HG02870 (cell line): ENCODE measurements around the gene CEBPE.

Experiments used
- ATAC-seq: cut with Tn5 transposase; IDR thresholded peaks from one replicate; pipeline ENCODE4 v1.9.1; 2021; ENCODE audit warnings: mild to moderate bottlenecking, moderate library complexity; ENCODE audit not compliant: unreplicated experiment

CEBPE gene

DNA sequence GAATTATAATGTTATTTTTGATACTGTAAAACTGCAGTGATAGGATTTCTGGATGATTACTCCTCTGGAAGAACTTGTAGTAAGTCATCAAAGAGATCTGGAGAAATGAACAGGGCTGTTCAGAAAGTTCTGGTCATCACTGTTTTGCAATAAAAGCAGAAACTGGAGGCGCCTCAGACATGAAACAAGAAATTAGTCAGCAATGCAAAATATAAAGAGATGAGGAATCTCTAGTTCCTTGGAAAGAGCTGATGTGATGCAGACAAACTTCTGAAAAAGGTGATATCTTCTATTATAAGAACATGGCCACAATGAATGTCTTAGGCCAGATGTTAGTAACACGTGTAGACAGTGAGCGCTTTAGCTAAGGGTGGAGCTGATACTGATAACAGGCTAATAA is 33.6 kb downstream of the CEBPE start:
- no peak for ATAC-seq

DNA sequence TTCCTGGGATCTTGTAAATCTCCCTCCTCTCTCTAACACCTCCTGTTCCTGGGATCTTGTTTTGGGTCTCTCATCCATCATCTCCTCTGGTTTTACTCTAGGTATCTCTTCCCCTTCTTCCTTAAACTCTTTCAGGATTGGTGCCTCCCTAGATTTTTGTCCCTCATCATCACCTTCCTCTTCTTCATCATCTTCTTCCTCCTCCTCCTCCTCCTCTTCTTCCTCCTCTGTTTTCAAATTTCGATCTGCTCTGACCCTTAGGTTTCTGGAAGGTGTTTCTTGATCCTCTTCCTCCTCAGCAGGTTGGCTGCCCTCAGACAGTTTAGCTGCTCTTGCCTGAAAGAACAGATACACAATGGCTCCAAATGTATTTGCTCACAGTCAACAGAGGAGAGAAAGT is 38.6 kb downstream of the CEBPE start:
- no peak for ATAC-seq

DNA sequence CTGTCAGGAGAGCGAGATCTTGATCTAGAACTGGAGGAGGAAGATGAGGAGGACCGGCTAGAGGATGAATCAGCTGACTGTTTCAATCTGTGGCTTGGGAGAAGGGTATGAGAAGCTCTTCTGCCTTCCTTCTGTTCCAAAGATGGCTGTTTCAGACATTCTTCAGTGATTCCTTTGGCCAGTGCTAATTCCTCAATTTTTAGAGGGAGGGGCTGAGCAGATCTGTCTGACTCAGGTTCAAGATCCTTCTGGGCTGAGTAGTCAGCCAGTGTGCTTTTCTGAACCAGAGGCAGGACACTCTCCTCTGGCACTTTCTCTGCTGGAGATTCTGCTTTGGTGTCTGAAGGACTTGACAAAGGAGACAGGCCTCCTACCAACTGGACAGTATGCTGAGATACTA is 39.3 kb downstream of the CEBPE start:
- no peak for ATAC-seq

DNA sequence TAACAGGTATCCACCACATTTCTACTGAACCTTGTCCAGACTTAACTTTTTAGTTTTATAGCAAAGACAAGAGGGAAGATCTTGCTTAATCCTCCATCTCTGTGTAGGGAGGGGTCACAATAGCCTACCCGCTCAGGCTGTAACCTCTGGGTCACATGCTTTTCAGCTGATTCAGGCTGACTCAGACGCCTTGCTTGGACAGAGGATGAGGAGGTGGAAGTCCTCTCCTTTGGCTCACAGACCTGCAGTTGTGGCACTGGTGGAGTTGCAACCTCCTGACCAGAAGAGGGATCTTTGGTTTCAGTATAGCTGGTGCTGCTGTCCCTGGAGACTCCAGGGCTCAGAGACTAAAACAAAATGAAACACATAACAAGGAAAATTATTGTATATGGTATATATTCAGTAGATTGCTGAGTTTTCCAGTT is 40.4 kb downstream of the CEBPE start:
- ATAC-seq = no peak

DNA sequence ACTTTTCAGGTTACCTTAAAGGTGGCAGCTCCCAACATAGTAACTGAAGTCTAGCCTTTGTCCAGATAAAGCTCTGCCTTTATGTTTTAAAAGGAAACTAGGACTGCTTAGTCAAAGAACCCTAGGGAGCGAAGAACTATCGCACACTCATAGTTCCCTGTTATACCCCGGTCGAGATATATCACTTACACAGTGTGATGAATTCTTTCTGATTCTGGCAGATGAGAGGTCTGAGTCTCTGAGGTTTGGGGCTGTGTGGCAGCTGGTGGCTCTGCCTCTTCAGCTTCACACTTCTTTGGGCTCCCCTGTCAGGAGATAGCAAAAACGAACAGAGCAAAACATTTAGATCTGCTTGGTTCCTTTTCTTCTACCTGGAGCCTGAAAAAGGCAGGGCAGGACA is 41.1 kb downstream of the CEBPE start:
- no peak for ATAC-seq

DNA sequence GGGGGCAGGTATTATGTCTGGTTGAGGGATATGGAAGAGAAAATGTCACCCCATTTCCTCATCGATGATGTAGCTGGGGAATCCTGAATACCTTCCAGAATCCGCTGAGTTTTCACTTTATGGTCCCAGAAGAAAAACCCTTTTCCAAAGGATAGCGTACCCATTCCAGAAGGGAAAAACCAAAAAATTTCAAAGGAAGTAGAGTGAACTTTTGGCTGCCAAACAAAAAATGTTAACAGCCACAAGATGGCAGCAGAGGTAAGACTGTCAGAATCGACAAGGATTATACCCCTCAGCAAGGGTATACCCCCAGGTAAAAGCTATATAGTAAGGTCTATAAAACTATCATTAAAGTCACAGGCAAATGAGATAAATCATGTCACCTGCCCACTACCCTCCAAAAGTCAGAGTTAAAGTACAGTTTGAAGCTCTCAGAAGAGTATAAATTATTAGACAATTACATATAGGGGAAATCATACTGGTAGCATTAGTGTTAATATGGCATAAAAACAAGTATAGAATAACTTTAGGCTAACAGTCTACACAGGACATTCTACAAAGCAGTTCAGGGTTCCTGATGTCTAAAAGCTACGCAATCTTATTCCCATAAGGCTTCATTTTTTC is 42.2 kb downstream of the CEBPE start:
- ATAC-seq = no peak

DNA sequence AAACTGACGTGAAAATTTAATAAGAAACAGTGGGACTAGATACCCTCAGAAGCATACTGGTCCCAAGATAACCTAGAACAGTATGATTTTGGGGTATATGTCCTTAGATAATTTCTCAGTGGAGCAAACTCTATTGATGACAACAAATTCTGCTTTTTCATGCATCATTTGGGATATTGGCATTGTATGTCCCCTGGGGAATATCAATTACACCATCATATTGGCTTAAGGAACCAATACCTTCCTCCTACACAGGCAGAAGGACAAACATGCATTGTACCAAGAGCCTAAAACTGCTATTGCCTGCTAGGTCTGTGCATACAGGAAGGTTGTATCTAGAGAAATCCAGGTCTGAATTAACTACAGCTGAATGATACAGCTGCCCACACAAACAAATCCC is 44.1 kb downstream of the CEBPE start:
- ATAC-seq = no peak

DNA sequence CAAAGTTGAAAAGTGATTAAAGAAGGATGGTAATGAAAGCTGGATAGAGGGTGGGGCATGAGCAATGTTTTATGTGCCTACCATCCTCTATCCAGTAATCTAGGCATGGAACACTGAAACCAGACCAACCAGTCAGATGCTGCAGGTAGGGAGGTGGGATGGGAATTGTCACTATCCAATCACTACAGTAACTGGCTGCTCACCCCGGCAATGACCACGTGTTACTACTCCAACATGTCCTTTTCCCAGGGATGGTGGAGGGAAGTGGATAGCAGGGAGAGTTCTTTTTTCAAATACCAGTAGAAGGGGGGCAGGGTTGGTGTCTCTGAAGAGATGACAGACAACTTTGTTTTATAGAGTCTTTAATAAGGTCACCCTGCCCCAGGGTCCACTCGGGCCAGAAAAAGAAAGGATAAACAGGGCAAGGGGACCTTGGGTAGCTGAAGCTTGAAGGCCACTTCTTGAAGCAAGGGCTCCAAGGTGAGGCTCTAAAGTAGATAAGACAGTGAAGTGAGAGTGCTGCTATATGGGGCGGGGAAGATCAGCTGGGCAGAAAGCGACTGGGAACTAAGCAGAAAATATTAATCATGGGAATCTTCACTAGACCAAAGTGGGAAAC is 47.0 kb downstream of the CEBPE start:
- no peak for ATAC-seq

DNA sequence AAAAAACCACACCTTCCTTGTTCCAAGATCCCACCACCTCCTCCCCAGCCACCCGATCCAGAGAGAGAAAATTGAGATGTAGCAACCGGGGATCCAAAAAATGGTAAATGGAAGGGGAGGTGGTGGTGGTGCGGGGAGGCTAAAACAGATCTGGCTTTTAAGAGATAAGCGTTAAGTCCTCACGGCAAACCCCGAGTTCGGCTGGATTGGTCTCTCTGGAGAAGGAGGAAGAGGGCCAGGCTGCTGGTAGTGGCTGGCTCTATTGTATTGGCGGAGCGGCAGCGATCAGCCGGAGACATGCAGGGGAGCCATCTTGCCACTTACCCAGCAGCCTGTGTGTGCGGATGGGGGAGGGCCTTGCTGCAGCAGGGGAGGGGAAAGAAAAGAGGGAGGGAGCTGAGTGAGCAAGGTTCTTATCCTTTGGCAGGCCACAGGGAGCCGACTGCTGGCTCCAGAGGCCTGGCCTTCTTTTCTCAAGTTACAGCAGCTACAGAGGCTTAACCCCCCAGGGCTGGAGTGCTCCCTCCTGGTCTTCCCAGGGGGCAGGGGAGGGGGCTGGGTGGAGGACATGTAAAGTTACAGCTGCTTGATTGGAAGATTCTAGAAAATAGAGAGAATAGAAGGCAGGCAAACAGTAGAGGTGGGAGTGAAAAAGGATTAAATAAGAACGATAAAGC is 47.7 kb downstream of the CEBPE start:
- ATAC-seq = peak; percentile 85

DNA sequence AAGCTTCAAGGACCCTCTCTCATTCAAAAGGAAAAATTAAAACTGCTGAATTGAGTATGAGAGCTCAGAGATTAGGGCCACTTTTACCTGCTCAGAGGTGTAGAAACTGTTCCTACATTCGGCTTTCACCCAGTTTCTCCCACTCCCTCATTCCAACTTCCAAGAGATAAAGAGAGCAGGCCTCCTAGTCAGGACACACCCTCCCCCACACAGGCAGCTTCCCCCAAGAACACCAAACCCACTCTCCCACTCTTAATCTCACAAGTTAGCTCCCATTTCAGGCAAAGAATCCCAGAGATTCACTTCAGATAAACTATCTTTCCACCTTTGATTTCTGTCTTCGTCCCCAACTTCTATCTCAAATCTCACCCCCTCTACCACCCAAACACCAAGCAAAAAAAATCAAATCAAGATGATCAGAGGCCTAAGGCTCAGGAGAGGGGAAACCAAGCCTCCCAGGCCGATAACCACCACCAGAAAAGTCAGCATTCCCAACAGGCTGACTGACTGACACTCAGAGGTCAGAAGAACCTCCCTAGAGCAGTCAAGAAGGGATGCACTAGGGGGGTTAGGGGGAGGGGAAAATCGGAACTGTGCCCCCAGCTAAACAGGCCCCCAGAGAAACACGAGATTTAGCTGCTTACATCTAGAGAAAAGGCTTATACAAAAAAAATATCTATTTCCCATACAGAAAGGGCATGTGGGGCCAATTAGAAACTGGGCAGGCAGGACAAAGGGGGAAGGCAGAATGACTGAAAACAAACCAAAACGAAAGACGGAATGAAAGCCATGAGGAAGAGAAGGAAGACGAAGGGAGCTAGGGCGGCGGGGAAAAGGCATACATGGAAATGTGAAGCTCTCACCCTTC is 48.6 kb downstream of the CEBPE start:
- ATAC-seq = no peak

DNA sequence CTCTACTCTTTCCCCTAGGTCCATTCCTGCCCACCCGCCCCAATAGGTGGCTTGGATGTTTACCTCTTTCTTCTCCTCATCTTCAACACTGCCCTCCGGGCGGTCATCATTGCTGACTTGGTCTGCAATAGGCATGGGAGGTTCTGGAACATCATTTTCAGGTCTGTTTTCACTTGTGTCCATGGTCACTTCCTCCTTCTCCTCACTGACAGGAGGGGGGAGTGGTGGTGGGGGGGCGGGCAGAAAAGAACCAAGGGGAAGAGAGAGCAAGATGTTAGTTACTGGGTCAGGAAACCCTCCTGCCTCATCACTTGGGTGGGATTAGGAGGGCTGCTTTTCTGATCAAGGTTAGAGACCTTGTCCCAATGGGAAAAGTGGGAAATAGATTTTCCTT is 49.6 kb downstream of the CEBPE start:
- ATAC-seq = no peak

DNA sequence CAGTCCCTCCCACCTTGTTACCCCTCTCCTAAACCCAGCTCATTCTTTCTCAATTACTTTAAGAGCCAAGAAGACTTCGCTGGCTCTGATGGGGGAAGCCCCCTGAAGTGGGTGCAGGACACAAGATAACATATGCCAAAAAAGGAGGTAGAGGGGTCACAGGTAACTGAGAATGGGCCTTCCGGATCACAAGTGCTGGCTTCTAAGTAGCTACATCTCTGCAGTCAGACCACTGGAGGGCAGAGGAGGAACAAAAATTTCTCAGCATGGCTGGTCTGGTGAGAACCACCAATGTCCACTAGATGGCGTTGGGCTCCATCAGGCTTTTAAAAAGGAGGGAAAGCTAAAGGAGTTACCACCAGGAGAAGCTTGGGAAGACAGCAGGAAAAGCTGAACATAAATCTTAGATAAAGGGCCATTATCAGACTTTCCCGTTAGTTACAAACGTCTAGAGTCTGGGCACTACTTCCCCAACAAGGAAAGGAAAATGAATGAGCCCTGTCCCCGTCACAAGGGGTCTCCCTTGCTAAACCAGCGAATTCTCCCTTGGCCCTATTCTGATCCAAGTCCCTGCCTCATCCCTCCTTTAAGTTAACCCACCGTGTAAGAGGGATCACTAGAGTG is 50.2 kb downstream of the CEBPE start:
- peak; percentile 47 for ATAC-seq

DNA sequence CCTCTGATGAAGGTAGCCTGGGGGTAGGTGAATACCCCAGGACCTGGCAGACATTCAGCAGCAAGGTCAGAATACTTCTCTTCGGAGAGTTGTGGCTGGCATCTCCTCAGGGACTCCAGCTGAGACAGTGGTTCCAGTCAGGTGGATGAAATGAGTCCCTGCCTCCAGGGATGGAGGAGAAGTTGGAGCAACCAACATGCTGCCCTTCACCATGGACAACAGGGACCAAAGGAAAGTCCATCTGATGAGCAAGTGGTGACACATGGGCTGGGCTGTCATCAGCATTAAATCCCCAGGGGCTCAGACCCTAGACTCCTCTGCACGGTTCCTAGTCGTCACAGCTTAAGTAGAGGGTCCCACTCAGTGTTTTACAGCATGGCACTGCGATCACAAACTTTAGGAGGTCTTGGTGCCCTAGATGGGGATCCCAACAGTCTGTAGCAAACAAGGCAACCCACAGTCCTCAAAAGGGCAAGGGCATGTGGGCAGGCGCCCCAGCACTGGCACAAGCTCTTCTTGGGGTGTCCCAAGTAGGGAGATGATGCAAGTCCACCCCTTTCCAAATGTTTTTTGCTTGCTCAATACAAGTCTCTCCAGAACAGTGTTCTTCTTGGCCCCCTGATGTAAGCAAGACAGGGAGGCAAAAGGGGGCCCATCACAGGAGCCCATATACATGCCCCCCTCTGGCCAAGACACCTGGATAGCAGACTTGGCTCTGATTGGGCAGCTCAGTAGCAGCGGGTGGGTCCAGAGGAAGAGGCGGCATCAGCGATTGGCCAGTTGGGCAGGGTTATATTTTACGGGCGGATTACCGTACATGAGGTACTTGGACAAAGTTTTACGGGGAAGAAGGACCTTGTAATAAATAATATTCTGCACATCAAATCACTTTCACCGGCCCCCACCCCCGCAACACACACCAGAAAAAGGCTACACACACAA is 50.9 kb downstream of the CEBPE start:
- ATAC-seq = no peak
